ENCODE data around the gene LGALS7.
"Not testable (repeated sequence)": the region's sequence is repeated elsewhere in the genome, so short reads cannot be mapped to it uniquely, and the experiment has no call there.

LGALS7 gene

DNA sequence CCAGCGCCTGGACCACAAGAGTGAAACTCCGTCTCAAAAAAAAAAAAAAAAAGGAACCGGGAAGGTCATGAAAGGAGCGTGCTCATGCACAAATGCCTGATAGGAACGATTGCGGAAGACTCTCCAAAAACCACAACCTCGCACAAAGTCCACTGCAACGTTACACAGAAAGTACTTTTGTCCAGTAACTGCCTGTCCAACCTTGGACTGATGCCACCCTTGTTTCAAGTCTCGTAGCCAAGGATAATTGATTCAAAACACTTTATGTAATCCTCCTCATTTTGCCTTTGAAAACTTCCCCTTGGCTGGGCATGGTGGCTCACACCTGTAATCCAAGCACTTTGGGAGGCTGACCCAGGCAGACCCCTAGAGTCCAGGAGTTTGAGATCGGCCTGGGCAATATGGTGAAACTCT lies 13.7 kb downstream of the LGALS7 start:
- FAIRE-seq (no peak), DNase-seq (ENCODE audit: insufficient read length) (no peak)
- TF ChIP-seq TAF1 (IDR thresholded peaks at IDR 0.05; ENCODE audit: borderline replicate concordance, low read depth, low read length) (no peak), POLR2A (IDR thresholded peaks at IDR 0.05; ENCODE audit: low read depth, low read length) (no peak), POLR2AphosphoS5 (IDR thresholded peaks at IDR 0.05; ENCODE audit: low read depth, low read length) (no peak)

DNA sequence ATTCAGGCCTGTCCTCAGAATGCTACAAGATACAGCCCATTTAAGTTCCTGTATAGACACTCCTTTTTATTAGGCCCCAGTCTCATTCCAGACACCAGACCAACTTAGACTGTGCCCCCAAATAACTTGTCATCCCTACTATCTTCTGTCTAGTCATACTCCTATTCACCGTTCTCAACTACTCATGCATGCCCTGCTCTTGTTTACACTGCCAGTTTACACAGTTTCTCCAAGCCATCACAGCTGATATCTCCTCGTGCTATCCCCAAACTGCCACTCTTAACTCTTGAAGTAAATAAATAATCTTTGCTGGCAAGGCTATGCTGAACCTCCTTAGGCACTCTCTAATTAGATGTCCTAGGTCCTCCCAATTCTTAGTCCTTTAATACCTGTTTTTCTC lies 19.1 kb downstream of the LGALS7 start:
- FAIRE-seq; DNase-seq (ENCODE audit: insufficient read length): not testable (repeated sequence)

GRCh38 chr19:38753783-38754182 lies 19.5 kb downstream of the LGALS7 start:
- not testable (repeated sequence) for FAIRE-seq; DNase-seq (ENCODE audit: insufficient read length)

DNA sequence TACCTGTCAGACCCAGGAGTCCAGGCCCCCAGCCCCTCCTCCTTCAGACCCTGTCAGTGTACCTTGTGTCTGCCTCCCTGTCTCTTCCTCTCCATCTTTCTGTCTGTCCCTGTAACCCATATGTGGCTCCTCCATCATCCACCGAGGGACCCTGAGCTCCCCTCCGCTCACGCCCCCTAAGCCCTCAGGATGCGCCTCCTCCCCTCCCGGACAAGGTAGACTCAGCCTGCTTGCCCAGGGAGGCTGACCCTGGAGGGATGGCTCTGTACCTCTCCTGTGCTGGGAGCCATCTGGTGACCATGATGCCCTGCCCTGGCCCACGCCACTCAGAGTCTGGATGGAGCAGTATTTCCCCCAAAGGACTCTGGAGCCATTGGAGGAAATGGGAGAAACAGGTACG lies 28.0 kb downstream of the LGALS7 start:
- DNase-seq (ENCODE audit: insufficient read length) (no peak), FAIRE-seq (no peak)
- TF ChIP-seq TAF1 (IDR thresholded peaks at IDR 0.05; ENCODE audit: borderline replicate concordance, low read depth, low read length) (no peak), POLR2A (IDR thresholded peaks at IDR 0.05; ENCODE audit: low read depth, low read length) (no peak), POLR2AphosphoS5 (IDR thresholded peaks at IDR 0.05; ENCODE audit: low read depth, low read length) (no peak)

GRCh38 chr19:38744874-38745273 lies 28.4 kb downstream of the LGALS7 start:
- TF ChIP-seq POLR2A (IDR thresholded peaks at IDR 0.05; ENCODE audit: low read depth, low read length): no peak
- no peak for TF ChIP-seq POLR2AphosphoS5 (IDR thresholded peaks at IDR 0.05; ENCODE audit: low read depth, low read length)
- TF ChIP-seq TAF1 (IDR thresholded peaks at IDR 0.05; ENCODE audit: borderline replicate concordance, low read depth, low read length): no peak
- FAIRE-seq: no peak
- no peak for DNase-seq (ENCODE audit: insufficient read length)

- TF ChIP-seq POLR2A (IDR thresholded peaks at IDR 0.05; ENCODE audit: low read depth, low read length) (no peak), POLR2AphosphoS5 (IDR thresholded peaks at IDR 0.05; ENCODE audit: low read depth, low read length) (no peak), TAF1 (IDR thresholded peaks at IDR 0.05; ENCODE audit: borderline replicate concordance, low read depth, low read length) (no peak)
- DNase-seq (ENCODE audit: insufficient read length) (peak; percentile 8), FAIRE-seq (no peak)
These were observed 29.0 kb downstream of the LGALS7 start, which contains the start of gene CAPN12 for GRCh38 chr19:38744298-38744681. TSS of gene CAPN12 (minus strand) at chr19:38744474. CDS start at chr19:38744165, 309 bp downstream.

GRCh38 chr19:38743394-38744297 lies 29.7 kb downstream of the LGALS7 start:
- FAIRE-seq (no peak), DNase-seq (ENCODE audit: insufficient read length) (peak; percentile 12)
- no peak for TF ChIP-seq POLR2A (IDR thresholded peaks at IDR 0.05; ENCODE audit: low read depth, low read length)
- TF ChIP-seq POLR2AphosphoS5 (IDR thresholded peaks at IDR 0.05; ENCODE audit: low read depth, low read length): no peak
- TF ChIP-seq TAF1 (IDR thresholded peaks at IDR 0.05; ENCODE audit: borderline replicate concordance, low read depth, low read length): no peak

DNA sequence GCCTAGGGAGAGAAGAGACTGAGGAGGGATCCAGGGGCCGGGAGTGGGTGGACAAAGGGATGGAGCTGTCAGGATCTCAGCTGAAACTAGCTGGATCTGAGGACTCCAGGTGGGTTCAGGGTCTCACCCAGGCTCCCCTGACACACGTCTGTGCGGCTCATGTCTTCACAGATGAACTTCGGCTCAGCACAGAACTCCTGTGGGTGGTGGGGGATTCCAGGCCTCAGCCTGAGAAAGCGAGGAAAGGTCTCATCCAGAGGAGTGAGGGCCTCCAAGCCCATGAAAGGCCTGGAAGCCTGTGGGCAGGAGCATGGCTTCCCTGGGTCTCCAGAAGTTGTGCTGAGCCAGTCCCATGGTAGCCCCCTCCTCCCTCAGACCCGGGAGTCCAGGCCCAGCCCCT lies 30.4 kb downstream of the LGALS7 start:
- TF ChIP-seq POLR2AphosphoS5 (IDR thresholded peaks at IDR 0.05; ENCODE audit: low read depth, low read length): no peak
- TF ChIP-seq TAF1 (IDR thresholded peaks at IDR 0.05; ENCODE audit: borderline replicate concordance, low read depth, low read length): no peak
- TF ChIP-seq POLR2A (IDR thresholded peaks at IDR 0.05; ENCODE audit: low read depth, low read length): no peak
- no peak for FAIRE-seq
- peak; percentile 19 for DNase-seq (ENCODE audit: insufficient read length)

- TF ChIP-seq POLR2AphosphoS5 (IDR thresholded peaks at IDR 0.05; ENCODE audit: low read depth, low read length) (no peak), POLR2A (IDR thresholded peaks at IDR 0.05; ENCODE audit: low read depth, low read length) (no peak), TAF1 (IDR thresholded peaks at IDR 0.05; ENCODE audit: borderline replicate concordance, low read depth, low read length) (no peak)
These were observed 31.0 kb downstream of the LGALS7 start for GRCh38 chr19:38742296-38742695.

GRCh38 chr19:38741670-38742069 lies 31.6 kb downstream of the LGALS7 start:
- TF ChIP-seq TAF1 (IDR thresholded peaks at IDR 0.05; ENCODE audit: borderline replicate concordance, low read depth, low read length) (no peak), POLR2A (IDR thresholded peaks at IDR 0.05; ENCODE audit: low read depth, low read length) (no peak), POLR2AphosphoS5 (IDR thresholded peaks at IDR 0.05; ENCODE audit: low read depth, low read length) (no peak)
- no peak for FAIRE-seq
- peak; percentile 15 for DNase-seq (ENCODE audit: insufficient read length)

More at GRCh38 chr19:38742296-38742695, 31.0 kb downstream of the LGALS7 start:
- FAIRE-seq: no peak
- DNase-seq (ENCODE audit: insufficient read length): peak; percentile 7

DNA sequence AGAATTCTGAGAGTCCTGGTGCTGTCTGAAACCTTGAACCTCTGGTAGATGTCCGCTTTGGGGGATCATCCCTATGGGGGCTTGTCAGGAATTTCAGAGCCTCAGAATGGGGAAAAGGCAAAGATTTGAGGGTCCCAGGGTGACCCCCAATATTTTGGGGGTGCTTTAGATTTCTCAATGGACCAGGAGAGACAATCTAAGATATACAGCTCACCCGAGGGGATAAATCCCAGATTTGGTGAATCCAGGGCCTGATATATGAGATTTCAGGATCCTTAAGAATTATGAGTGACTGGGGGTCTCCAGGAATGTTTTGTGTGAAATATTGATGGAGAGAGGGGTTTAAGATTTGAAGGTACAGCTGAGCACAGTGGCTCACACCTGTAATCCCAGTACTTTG lies 32.4 kb downstream of the LGALS7 start:
- no peak for FAIRE-seq

DNA sequence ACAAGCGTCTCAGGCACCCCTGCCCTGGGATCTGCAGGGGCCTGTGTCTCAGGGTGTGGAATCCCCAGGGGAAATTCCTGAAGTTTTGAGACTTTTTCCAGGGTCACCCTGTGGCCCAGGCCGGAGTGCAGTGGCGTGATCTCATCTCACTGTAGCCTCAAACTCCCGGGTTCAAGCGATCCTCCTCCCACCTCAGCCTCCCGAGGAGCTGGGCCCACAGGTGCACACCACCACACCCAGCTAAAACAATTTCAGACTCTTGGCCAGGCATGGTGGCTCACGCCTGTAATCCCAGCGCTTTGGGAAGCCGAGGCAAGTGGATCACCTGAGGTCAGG lies 33.1 kb downstream of the LGALS7 start:
- DNase-seq (ENCODE audit: insufficient read length) (no peak), FAIRE-seq (no peak)
- TF ChIP-seq POLR2AphosphoS5 (IDR thresholded peaks at IDR 0.05; ENCODE audit: low read depth, low read length): no peak
- no peak for TF ChIP-seq TAF1 (IDR thresholded peaks at IDR 0.05; ENCODE audit: borderline replicate concordance, low read depth, low read length)
- no peak for TF ChIP-seq POLR2A (IDR thresholded peaks at IDR 0.05; ENCODE audit: low read depth, low read length)

More for the DNA sequence above, 32.4 kb downstream of the LGALS7 start:
- TF ChIP-seq POLR2AphosphoS5 (IDR thresholded peaks at IDR 0.05; ENCODE audit: low read depth, low read length) (no peak), POLR2A (IDR thresholded peaks at IDR 0.05; ENCODE audit: low read depth, low read length) (no peak), TAF1 (IDR thresholded peaks at IDR 0.05; ENCODE audit: borderline replicate concordance, low read depth, low read length) (no peak)
- no peak for DNase-seq (ENCODE audit: insufficient read length)
